OCI-LY3 (cell line): ENCODE measurements around the gene RPUSD3.

Experiments
- H2AFZ ChIP-seq: fragments of 200-600, 300-600 bp; shearing (Covaris generic); 2 replicates; pipeline ENCODE4 v1.6.0; 2014; ENCODE audit warnings: antibody characterized with exemption, low read depth, low read length
- H3K27ac ChIP-seq: fragments of 200-600, 300-600 bp; sonication (generic); 2 replicates; pipeline ENCODE4 v1.5.1; 2014; ENCODE audit warnings: mild to moderate bottlenecking, low read length, moderate library complexity, mixed read lengths
- H3K27me3 ChIP-seq: fragments of 200-600, 300-600 bp; sonication (generic); 2 replicates; pipeline ENCODE4 v1.6.1; 2014; ENCODE audit warnings: low read depth, low read length, mixed read lengths
- H3K36me3 ChIP-seq: fragments of 200-600, 300-600 bp; sonication (generic); replicated peaks from 2 replicates; pipeline ENCODE3; 2014; ENCODE audit warnings: low read depth, low read length, mixed read lengths
- H3K4me1 ChIP-seq: fragments of 300-600, 200-600 bp; sonication (generic); 2 replicates; pipeline ENCODE4 v1.6.1; 2014; ENCODE audit warnings: low read length, mixed read lengths
- H3K4me2 ChIP-seq: fragments of 200-600, 300-600 bp; sonication (generic); 2 replicates; pipeline ENCODE4 v1.6.1; 2014; ENCODE audit warnings: low read length, mixed read lengths
- H3K4me3 ChIP-seq: fragments of 300-600, 200-600 bp; sonication (generic); 2 replicates; pipeline ENCODE4 v1.5.1; 2014; ENCODE audit warnings: antibody characterized with exemption, mild to moderate bottlenecking, low read length, moderate library complexity
- H3K79me2 ChIP-seq: fragments of 300-600, 200-600 bp; shearing (Covaris generic); 2 replicates; pipeline ENCODE4 v1.6.1; 2014; ENCODE audit warnings: mild to moderate bottlenecking, low read length, mixed read lengths
- H3K9ac ChIP-seq: fragments of 300-600, 200-600 bp; shearing (Covaris generic); 2 replicates; pipeline ENCODE4 v1.6.0; 2014; ENCODE audit warnings: mild to moderate bottlenecking, low read length, moderate library complexity
- H3K9me3 ChIP-seq: fragments of 200-600, 300-600 bp; shearing (Covaris generic); 2 replicates; pipeline ENCODE4 v1.6.1; 2014; ENCODE audit warnings: low read length, mixed read lengths; ENCODE audit not compliant: insufficient read depth
- H4K20me1 ChIP-seq: fragments of 200-600, 300-600 bp; sonication (generic); 2 replicates; pipeline ENCODE4 v1.6.1; 2016; ENCODE audit warnings: low read length, mixed read lengths; ENCODE audit not compliant: insufficient read depth
- CTCF ChIP-seq: fragments of 200-600, 300-600 bp; sonication (generic); IDR thresholded peaks from 2 replicates; pipeline ENCODE4 v1.5.1; 2014; ENCODE audit warnings: antibody characterized with exemption, low read length, low read depth
- EZH2phosphoT487 ChIP-seq: fragments of 200-600 bp; shearing (Covaris generic); IDR thresholded peaks from 2 replicates; pipeline ENCODE4 v1.6.1; 2018; ENCODE audit warnings: antibody characterized with exemption, mixed run types, low read depth

The RPUSD3 gene

GRCh38 chr3:9884555-9885165 is 40.9 kb upstream of the RPUSD3 start:
- TF ChIP-seq EZH2phosphoT487: no peak
- TF ChIP-seq CTCF: no peak

GRCh38 chr3:9883706-9884554 is 40.1 kb upstream of the RPUSD3 start:
- Histone ChIP-seq H3K36me3 (no peaks in the 10 kb centered on the region), H3K9ac (no peak overlapping the region), H3K27ac (no peak overlapping the region), H2AFZ (no peak overlapping the region; the same call in 1 of the 2 replicates), H3K27me3 (no peaks in the 10 kb centered on the region), H3K9me3 (no peaks in the 10 kb centered on the region), H3K79me2 (no peaks in the 10 kb centered on the region), H4K20me1 (no peaks in the 10 kb centered on the region), H3K4me3 (no peak overlapping the region), H3K4me2 (no peak overlapping the region), H3K4me1 (peaks cover 4% of the 10 kb centered on the region; the same call in 1 of the 2 replicates)
- TF ChIP-seq EZH2phosphoT487 (no peak), CTCF (no peak)

More at GRCh38 chr3:9884555-9885165, 40.9 kb upstream of the RPUSD3 start:
- H3K4me2 ChIP-seq: no peak overlapping the region
- H3K9me3 ChIP-seq: no peaks in the 10 kb centered on the region
- no peak overlapping the region for H3K27ac ChIP-seq
- no peaks in the 10 kb centered on the region for H3K36me3 ChIP-seq
- peaks cover 3% of the 10 kb centered on the region; the same call in 1 of the 2 replicates for H3K4me1 ChIP-seq
- H3K79me2 ChIP-seq: no peaks in the 10 kb centered on the region
- no peak overlapping the region for H3K4me3 ChIP-seq
- no peak overlapping the region; the same call in 1 of the 2 replicates for H2AFZ ChIP-seq
- H3K9ac ChIP-seq: no peak overlapping the region
- H3K27me3 ChIP-seq: no peaks in the 10 kb centered on the region
- H4K20me1 ChIP-seq: no peaks in the 10 kb centered on the region

- no peak overlapping the region for H3K9ac ChIP-seq
- H3K4me3 ChIP-seq: no peak overlapping the region
- H3K79me2 ChIP-seq: no peaks in the 10 kb centered on the region
- no peaks in the 10 kb centered on the region for H3K36me3 ChIP-seq
- no peaks in the 10 kb centered on the region for H3K27me3 ChIP-seq
- H3K4me2 ChIP-seq: no peak overlapping the region
- H3K9me3 ChIP-seq: no peaks in the 10 kb centered on the region
- no peaks in the 10 kb centered on the region for H4K20me1 ChIP-seq
- TF ChIP-seq CTCF: no peak
- TF ChIP-seq EZH2phosphoT487: no peak
- no peak overlapping the region for H3K27ac ChIP-seq
- H2AFZ ChIP-seq: no peak overlapping the region
- H3K4me1 ChIP-seq: peaks cover 4% of the 10 kb centered on the region; the same call in 1 of the 2 replicates
Measured at GRCh38 chr3:9881441-9881840, 37.6 kb upstream of the RPUSD3 start.

GRCh38 chr3:9879830-9880549 is 36.2 kb upstream of the RPUSD3 start, which contains the start of gene CIDEC:
Gene CIDEC, minus strand, starts transcription at chr3:9880253. Its CDS starts 1,767 bp downstream, at chr3:9878486.
- H3K27me3 ChIP-seq: no peaks in the 10 kb centered on the region
- H3K36me3 ChIP-seq: no peaks in the 10 kb centered on the region
- H3K9me3 ChIP-seq: no peaks in the 10 kb centered on the region
- H3K4me2 ChIP-seq: no peak within 1 kb of the TSS
- no peaks in the 10 kb centered on the region for H3K79me2 ChIP-seq
- no peaks in the 10 kb centered on the region for H4K20me1 ChIP-seq
- no peak within 1 kb of the TSS for H3K4me3 ChIP-seq
- H3K27ac ChIP-seq: no peak within 1 kb of the TSS
- no peak within 1 kb of the TSS for H3K9ac ChIP-seq
- TF ChIP-seq CTCF (no peak), EZH2phosphoT487 (no peak)
- H3K4me1 ChIP-seq: peaks cover 4% of the 10 kb centered on the region; the same call in 1 of the 2 replicates
- no peak within 1 kb of the TSS for H2AFZ ChIP-seq
